ENCODE data around the gene ALPI.
"Not testable (repeated sequence)": the region's sequence is repeated elsewhere in the genome, so short reads cannot be mapped to it uniquely, and the experiment has no call there.

ALPI gene

GRCh38 chr2:232441147-232441651 lies 14.8 kb upstream of the ALPI start:
- no peak overlapping the region for H3K4me3 ChIP-seq (ENCODE audit: low read depth, low read length)
- no peak for DNase-seq (ENCODE audit: low read depth)
- no peak for TF ChIP-seq CTCF (IDR thresholded peaks at IDR 0.05; ENCODE audit: insufficient read depth, low read depth, low read length, missing control alignments)

GRCh38 chr2:232441922-232442321 lies 14.0 kb upstream of the ALPI start:
- not testable (repeated sequence) for DNase-seq (ENCODE audit: low read depth); H3K4me3 ChIP-seq (ENCODE audit: low read depth, low read length)

- not testable (repeated sequence) for H3K4me3 ChIP-seq (ENCODE audit: low read depth, low read length); DNase-seq (ENCODE audit: low read depth)
Measured at GRCh38 chr2:232442431-232442830, 13.5 kb upstream of the ALPI start.

GRCh38 chr2:232443047-232443446 lies 12.9 kb upstream of the ALPI start:
- not testable (repeated sequence) for DNase-seq (ENCODE audit: low read depth); H3K4me3 ChIP-seq (ENCODE audit: low read depth, low read length)

GRCh38 chr2:232443669-232444408 lies 12.1 kb upstream of the ALPI start:
- DNase-seq (ENCODE audit: low read depth); H3K4me3 ChIP-seq (ENCODE audit: low read depth, low read length): not testable (repeated sequence)

GRCh38 chr2:232444409-232445148 lies 11.4 kb upstream of the ALPI start:
- no peak overlapping the region for H3K4me3 ChIP-seq (ENCODE audit: low read depth, low read length)
- TF ChIP-seq CTCF (IDR thresholded peaks at IDR 0.05; ENCODE audit: insufficient read depth, low read depth, low read length, missing control alignments): peak; percentile 81
- DNase-seq (ENCODE audit: low read depth): peak; percentile 74

GRCh38 chr2:232445149-232445885 lies 10.6 kb upstream of the ALPI start:
- not testable (repeated sequence) for H3K4me3 ChIP-seq (ENCODE audit: low read depth, low read length); DNase-seq (ENCODE audit: low read depth)

GRCh38 chr2:232446266-232446777 lies 9.6 kb upstream of the ALPI start:
- H3K4me3 ChIP-seq (ENCODE audit: low read depth, low read length); DNase-seq (ENCODE audit: low read depth): not testable (repeated sequence)
- TF ChIP-seq CTCF (IDR thresholded peaks at IDR 0.05; ENCODE audit: insufficient read depth, low read depth, low read length, missing control alignments): peak; percentile 9

- no peak for TF ChIP-seq CTCF (IDR thresholded peaks at IDR 0.05; ENCODE audit: insufficient read depth, low read depth, low read length, missing control alignments)
- no peak overlapping the region for H3K4me3 ChIP-seq (ENCODE audit: low read depth, low read length)
- DNase-seq (ENCODE audit: low read depth): no peak
Measured at GRCh38 chr2:232447091-232447620, 8.8 kb upstream of the ALPI start.
